SJSA1 (cell line): ENCODE results near the gene CNEP1R1. TPM values are rescaled to one million over a fixed set of nuclear protein-coding genes. Genes with fewer than 3 reads are reported as not detected.
"Not testable (repeated sequence)": the region's sequence is repeated elsewhere in the genome, so short reads cannot be mapped to it uniquely, and the experiment has no call there.

Experiments used
- DNase-seq, 2 experiments: peaks; one replicate each; pipeline ENCODE4 v3.0.0-alpha.2; 2015 to 2020; ENCODE audit warnings: low spot score in 2 of 2, low read depth in 1 of 2
- H3K27ac ChIP-seq: fragments of 250-450 bp; sonication (Bioruptor Pico); 2 replicates; pipeline ENCODE4 v1.5.1; 2020; ENCODE audit warnings: mild to moderate bottlenecking, moderate library complexity
- H3K27me3 ChIP-seq: fragments of 250-450 bp; sonication (Bioruptor Pico); replicated peaks from 2 replicates; pipeline ENCODE4 v1.5.1; 2020; ENCODE audit warnings: mild to moderate bottlenecking, moderate library complexity
- H3K36me3 ChIP-seq: fragments of 250-450 bp; sonication (Bioruptor Pico); 2 replicates; pipeline ENCODE4 v1.5.1; 2020; ENCODE audit warnings: mild to moderate bottlenecking
- H3K4me1 ChIP-seq: fragments of 250-450 bp; sonication (Bioruptor Pico); replicated peaks from 2 replicates; pipeline ENCODE4 v1.6.1; 2021; ENCODE audit warnings: mild to moderate bottlenecking
- H3K4me3 ChIP-seq: fragments of 250-450 bp; sonication (Bioruptor Pico); 2 replicates; pipeline ENCODE4 v1.5.1; 2020; ENCODE audit warnings: mild to moderate bottlenecking
- H3K9me3 ChIP-seq: fragments of 250-450 bp; sonication (Bioruptor Pico); replicated peaks from 2 replicates; pipeline ENCODE4 v1.5.1; 2020; ENCODE audit warnings: mild to moderate bottlenecking
- total RNA-seq: library from RNA; depleted of rRNA; stranded (reverse); fragments of >200 nt; shearing (Covaris generic); gene quantifications from 2 replicates; pipeline ENCODE4 v1.2.3, GENCODE V29; 2014

The CNEP1R1 gene
- total RNA-seq, 1 experiment from 2014 or later = 40.3 TPM

DNA sequence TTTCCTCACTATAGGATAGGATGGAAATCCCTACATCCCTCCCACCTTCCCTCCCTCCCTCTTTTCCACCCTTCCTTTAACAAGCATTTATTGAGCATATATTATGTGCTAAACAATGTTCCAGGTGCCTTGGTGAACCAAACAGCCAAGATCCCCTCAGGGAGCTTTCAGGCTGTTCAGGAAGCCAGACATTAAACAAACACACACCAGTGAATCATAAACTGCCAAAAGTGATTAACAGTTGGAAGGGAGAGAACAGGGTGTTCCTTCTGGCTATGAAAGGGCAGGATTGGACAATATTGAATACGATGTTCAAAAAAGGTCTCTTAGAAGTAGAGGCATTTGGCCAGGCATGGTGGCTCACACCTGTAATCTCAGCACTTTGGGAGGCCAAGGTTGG lies 22.8 kb upstream of the CNEP1R1 start:
- no peak overlapping the region for H3K4me3 ChIP-seq
- no peak overlapping the region for H3K27ac ChIP-seq
- H3K9me3 ChIP-seq = no peaks in the 10 kb centered on the region
- 0 out of 2 replicates have a peak, but pooled peaks cover 2% of the 10 kb centered on the region for H3K4me1 ChIP-seq
- DNase-seq = no peak
- H3K27me3 ChIP-seq = no peaks in the 10 kb centered on the region
- H3K36me3 ChIP-seq = no peaks in the 10 kb centered on the region

DNA sequence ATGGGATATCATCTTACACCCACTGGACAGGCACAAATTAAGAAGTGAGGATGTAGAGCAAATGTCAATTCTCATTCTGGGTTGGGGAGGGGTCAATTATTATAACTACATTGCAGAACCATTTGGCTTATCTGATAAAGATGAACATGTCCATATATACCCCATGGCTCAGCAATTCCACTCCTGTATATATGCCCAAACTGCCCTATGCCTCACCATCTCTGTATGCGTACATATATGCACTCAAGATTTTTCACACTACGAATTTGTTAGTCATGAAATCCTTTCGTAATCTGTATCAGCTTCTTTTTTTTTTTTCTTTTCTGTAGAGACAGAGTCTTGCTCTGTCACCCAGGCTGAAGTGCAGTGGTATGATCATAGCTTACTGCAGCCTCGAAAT lies 20.8 kb upstream of the CNEP1R1 start:
- no peak overlapping the region for H3K4me3 ChIP-seq
- H3K27me3 ChIP-seq = no peaks in the 10 kb centered on the region
- no peak for DNase-seq
- no peak overlapping the region for H3K27ac ChIP-seq
- no peaks in the 10 kb centered on the region for H3K36me3 ChIP-seq
- H3K4me1 ChIP-seq = 0 out of 2 replicates have a peak, but pooled peaks cover 2% of the 10 kb centered on the region
- H3K9me3 ChIP-seq = no peaks in the 10 kb centered on the region

DNA sequence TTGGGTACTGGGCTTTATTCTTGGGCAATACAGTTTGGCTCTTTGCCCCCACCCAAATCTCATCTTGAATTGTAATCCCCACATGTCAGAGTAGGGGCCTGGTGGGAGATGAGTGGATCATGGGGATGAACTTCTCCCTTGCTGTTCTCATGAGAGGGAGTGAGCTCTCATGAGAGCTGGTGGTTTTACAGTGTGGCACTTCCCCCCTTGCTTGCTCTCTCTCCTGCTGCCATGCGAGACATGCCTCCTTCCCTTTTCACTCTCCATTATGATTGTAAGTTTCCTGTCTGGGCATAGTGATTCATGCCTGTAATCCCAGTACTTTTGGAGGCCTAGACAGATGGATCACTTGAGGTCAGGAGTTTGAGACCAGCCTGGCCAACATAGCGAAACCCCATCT lies 18.1 kb upstream of the CNEP1R1 start:
- Histone ChIP-seq H3K4me1 (0 out of 2 replicates have a peak, but pooled peaks cover 2% of the 10 kb centered on the region), H3K27me3 (no peaks in the 10 kb centered on the region), H3K9me3 (no peaks in the 10 kb centered on the region), H3K27ac (no peak overlapping the region), H3K36me3 (no peaks in the 10 kb centered on the region), H3K4me3 (no peak overlapping the region)
- DNase-seq = no peak

DNA sequence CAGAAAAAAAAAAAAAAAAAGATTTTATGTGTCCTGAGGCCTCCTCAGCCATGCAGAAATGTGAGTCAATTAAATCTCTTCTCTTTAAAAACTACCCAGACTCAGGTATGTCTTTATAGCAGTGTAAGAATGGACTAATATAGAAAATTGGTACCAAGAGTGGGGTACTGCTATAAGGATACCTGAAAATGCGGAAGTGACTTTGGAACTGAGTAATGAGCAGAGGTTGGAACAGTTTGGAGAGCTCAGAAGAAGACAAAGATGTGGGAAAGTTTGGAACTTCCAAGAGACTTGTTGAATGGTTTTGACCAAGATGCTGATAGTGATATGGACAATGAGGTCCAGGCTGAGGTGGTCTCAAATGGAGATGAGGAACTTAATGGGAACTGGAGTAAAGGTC lies 17.3 kb upstream of the CNEP1R1 start:
- DNase-seq = no peak
- Histone ChIP-seq H3K4me3 (no peak overlapping the region), H3K9me3 (no peaks in the 10 kb centered on the region), H3K27me3 (no peaks in the 10 kb centered on the region), H3K27ac (no peak overlapping the region), H3K4me1 (no peaks in the 10 kb centered on the region), H3K36me3 (no peaks in the 10 kb centered on the region)

DNA sequence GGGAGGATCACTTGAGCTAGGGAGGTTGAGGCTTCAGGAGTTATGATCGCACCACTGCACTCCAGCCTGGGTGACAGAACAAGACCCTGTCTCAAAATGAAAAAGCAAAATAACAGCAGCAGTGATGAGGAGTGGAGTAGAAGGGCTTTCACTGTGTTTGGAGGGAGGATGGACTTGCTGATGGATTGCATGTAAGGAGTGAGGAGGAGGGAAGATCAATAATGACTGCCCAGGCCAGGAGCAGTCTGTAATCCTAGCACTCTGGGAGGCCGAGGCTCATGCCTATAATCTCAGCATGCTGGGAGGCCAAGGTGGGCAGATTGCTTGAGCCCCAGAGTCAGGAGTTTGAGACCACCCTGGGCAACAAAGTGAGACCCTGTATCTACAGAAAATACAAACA lies 14.8 kb upstream of the CNEP1R1 start:
- H3K4me3 ChIP-seq = no peak overlapping the region
- no peaks in the 10 kb centered on the region for H3K36me3 ChIP-seq
- peak in 1 of 2 experiments; percentile 6 for DNase-seq
- peaks cover 5% of the 10 kb centered on the region; the same call in 1 of the 2 replicates for H3K4me1 ChIP-seq
- H3K27ac ChIP-seq = no peak overlapping the region
- no peaks in the 10 kb centered on the region for H3K27me3 ChIP-seq
- H3K9me3 ChIP-seq = no peaks in the 10 kb centered on the region

DNA sequence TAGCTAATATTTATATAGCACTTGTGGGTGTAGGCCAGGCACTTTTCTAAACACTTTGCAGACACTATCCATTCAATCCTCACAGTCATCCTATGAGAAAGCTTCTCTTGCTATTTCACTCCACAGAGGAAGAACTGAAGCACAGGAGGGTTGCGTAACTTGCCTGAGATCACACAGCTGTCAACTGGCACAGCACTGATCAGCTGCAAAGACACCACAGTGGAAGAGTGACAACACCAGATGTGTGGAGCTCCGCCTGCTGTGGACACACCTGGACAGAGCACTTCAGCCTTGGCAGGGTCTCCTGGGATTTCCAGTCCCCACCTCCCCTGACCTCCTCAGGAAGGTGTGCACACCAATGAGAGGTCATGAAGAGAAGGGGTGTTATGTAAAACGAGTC lies 13.3 kb upstream of the CNEP1R1 start:
- no peaks in the 10 kb centered on the region for H3K27me3 ChIP-seq
- no peak overlapping the region for H3K27ac ChIP-seq
- H3K4me1 ChIP-seq = peaks cover 5% of the 10 kb centered on the region; the same call in 1 of the 2 replicates
- no peaks in the 10 kb centered on the region for H3K36me3 ChIP-seq
- H3K4me3 ChIP-seq = no peak overlapping the region
- no peak for DNase-seq
- no peaks in the 10 kb centered on the region for H3K9me3 ChIP-seq

DNA sequence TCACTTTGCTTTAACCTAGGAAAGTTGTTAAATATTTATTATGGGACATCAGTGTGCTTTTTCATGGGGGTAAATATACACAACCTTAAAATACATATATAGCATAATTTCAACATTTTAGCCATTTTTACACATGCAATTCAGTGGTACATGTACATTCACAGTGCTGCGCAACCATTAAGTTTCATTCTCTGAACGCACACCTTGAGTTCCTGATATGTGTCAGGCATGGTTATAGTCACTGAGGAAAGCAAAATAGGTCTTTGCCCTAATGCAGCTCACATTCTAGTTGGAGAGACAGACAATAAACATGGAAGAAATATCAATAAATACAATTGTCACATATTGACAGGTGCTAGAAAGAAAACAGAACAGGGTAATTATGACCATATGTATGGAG lies 12.8 kb upstream of the CNEP1R1 start:
- no peaks in the 10 kb centered on the region for H3K27me3 ChIP-seq
- DNase-seq = no peak
- no peak overlapping the region for H3K27ac ChIP-seq
- H3K4me1 ChIP-seq = peaks cover 5% of the 10 kb centered on the region; the same call in 1 of the 2 replicates
- no peaks in the 10 kb centered on the region for H3K36me3 ChIP-seq
- no peaks in the 10 kb centered on the region for H3K9me3 ChIP-seq
- H3K4me3 ChIP-seq = no peak overlapping the region

DNA sequence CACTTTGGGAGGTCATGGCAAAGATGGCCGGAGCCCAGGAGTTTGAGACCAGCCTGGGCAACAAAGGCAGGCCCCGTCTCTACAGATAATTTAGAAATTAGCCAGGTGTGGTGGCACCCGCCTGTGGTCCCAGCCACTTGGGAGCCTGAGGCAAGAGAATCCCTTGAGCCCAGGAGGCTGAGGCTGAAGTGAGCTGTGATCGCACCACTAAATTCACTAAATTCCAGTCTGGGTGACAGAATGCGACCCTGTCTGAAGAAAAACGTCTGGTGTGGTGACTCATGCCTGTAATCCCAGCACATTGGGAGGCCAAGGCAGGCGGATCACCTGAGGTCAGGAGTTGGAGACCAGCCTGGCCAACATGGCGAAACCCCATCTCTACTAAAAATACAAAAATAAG lies 10.8 kb upstream of the CNEP1R1 start:
- not testable (repeated sequence) for DNase-seq, H3K4me1 ChIP-seq, H3K36me3 ChIP-seq, H3K27me3 ChIP-seq, H3K9me3 ChIP-seq, H3K4me3 ChIP-seq, H3K27ac ChIP-seq

DNA sequence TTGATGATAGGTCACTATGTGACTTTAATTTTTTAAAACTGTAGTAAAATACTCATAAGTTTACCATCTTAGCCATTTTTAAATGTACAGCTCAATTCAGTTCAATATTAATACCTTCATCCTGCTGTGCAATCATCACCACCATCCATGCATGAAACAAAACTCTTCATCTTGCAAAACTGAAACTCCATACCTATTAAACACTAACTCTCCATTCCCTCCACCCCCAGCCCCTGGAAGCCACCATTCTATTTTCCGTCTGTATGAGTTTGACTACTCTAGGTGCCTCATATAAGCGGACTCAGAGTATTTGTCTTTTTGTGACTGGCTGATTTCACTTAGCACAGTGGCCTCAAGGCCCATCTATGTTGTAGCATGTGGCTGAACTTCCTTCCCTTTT lies 9.4 kb upstream of the CNEP1R1 start:
- no peaks in the 10 kb centered on the region for H3K27me3 ChIP-seq
- H3K36me3 ChIP-seq = no peaks in the 10 kb centered on the region
- DNase-seq = peak in 1 of 2 experiments; percentile 13
- H3K4me3 ChIP-seq = no peak overlapping the region
- H3K9me3 ChIP-seq = no peaks in the 10 kb centered on the region
- H3K4me1 ChIP-seq = peaks cover 5% of the 10 kb centered on the region; the same call in 1 of the 2 replicates
- H3K27ac ChIP-seq = no peak overlapping the region

DNA sequence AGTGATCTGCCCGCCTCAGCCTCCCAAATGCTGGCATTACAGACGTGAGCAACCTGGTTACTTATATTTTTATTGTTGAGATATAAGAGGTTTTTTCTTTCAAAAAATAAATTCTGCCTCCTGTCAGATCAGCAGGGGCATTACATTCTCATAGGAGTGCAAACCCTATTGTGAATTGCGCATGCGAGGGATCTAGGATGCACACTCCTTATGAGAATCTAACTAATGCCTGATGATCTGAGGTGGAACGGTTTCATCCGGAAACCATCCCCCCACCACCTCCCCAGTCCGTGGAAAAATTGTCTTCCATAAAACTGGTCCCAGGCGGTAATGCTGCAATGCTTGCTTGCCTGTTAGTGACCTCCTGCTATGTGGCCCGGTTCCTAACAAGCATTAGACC lies 7.5 kb upstream of the CNEP1R1 start:
- Histone ChIP-seq H3K36me3 (no peaks in the 10 kb centered on the region), H3K4me3 (no peak overlapping the region), H3K27ac (no peak overlapping the region), H3K27me3 (no peaks in the 10 kb centered on the region), H3K4me1 (peaks cover 5% of the 10 kb centered on the region; the same call in 1 of the 2 replicates), H3K9me3 (no peaks in the 10 kb centered on the region)
- no peak for DNase-seq

DNA sequence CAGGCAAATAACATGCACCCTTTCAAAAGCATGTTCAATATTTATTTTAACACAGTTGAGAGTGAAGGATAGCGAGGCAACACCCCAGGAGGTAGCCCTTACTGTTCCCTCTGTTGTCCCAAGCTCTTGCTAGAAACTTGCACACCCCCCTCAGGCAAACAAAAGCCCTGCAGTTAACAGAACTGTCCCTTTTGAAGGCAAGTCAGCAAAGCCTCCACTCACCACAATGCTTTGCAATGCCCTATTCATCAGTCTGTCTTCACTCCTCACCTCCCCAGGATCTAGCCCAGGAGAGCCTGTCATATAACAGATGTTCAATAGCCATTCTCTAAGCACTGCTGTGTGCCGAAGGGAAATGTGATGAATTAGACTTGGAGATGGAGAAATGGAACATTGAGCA lies 3.5 kb upstream of the CNEP1R1 start:
- no peaks in the 10 kb centered on the region; the same call in 1 of the 2 replicates for H3K4me1 ChIP-seq
- no peaks in the 10 kb centered on the region for H3K9me3 ChIP-seq
- H3K27ac ChIP-seq = no peak overlapping the region
- H3K27me3 ChIP-seq = no peaks in the 10 kb centered on the region
- no peak overlapping the region for H3K4me3 ChIP-seq
- H3K36me3 ChIP-seq = no peaks in the 10 kb centered on the region; the same call in 1 of the 2 replicates
- DNase-seq = no peak

DNA sequence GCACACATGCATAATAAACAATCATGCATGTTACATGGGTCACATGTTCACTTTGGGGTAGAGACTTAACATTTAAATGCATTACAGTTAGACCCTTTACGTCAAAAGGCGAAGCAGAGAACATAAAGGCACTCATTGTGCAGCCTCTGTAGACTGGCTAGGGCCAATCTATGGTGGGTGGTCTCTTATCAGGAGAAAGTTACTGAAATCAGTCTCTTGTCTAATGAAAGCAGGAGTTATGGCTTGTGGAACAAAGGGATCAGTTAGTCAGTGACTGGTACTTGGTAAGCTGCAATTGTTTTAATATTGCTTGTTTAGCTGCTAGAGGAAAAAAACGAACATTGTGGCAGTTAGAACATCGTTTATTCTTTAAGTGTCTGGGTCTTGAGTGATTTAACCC lies 1.4 kb upstream of the CNEP1R1 start:
- H3K4me3 ChIP-seq = no peak overlapping the region

DNA sequence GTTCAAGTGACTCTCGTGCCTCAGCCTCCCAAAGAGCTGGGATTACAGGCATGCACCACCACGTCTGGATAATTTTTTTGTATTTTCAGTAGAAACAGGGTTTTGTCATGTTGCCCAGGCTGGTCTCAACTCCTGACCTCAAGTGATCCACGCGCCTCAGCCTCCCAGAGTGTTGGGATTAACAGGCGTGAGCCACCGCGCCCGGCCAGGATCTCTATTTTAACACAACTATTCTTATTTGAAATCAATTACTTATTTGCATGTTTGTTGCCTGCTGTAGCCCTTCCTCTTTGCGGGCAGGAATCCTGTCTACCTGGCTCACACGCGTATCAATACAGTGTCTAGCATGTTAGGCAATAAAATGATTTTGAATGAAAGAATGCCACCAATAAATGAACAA lies 818 bp upstream of the CNEP1R1 start:
- H3K9me3 ChIP-seq = no peaks in the 10 kb centered on the region
- H3K36me3 ChIP-seq = no peaks in the 10 kb centered on the region; the same call in 1 of the 2 replicates
- no peak overlapping the region for H3K4me3 ChIP-seq
- no peaks in the 10 kb centered on the region for H3K27me3 ChIP-seq
- DNase-seq = no peak
- no peaks in the 10 kb centered on the region; the same call in 1 of the 2 replicates for H3K4me1 ChIP-seq
- no peak overlapping the region for H3K27ac ChIP-seq

More for the DNA sequence above, 1.4 kb upstream of the CNEP1R1 start:
- Histone ChIP-seq H3K27me3 (no peaks in the 10 kb centered on the region), H3K4me1 (no peaks in the 10 kb centered on the region; the same call in 1 of the 2 replicates), H3K9me3 (no peaks in the 10 kb centered on the region), H3K27ac (no peak overlapping the region), H3K36me3 (no peaks in the 10 kb centered on the region; the same call in 1 of the 2 replicates)
- DNase-seq = no peak

DNA sequence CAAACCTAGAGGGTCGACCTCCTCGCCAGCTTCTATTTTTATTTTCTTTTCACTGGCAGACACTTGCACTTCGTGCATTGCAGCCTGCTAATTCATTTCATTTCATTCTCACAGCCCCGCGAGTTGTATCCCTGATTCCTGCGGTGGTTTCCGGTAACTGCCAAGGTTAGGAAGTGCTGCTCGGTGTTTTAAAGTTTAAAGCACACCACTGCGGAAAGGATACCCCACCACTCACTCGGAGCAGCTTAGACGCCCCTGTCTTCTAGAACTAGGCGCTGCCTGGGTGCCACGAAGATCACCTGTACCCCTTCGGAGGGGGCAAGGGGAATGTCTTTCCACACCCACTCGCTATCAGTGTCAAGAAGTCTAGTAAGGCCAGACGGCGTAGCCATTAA lies 509 bp downstream of the CNEP1R1 start:
- Histone ChIP-seq H3K4me1 (no peaks in the 10 kb centered on the region; the same call in 1 of the 2 replicates), H3K9me3 (no peaks in the 10 kb centered on the region), H3K27me3 (no peaks in the 10 kb centered on the region), H3K27ac (0 out of 2 replicates have a peak overlapping the region, but pooled peaks have one; percentile 11), H3K36me3 (peaks cover 12% of the 10 kb centered on the region), H3K4me3 (peak overlapping the region; percentile 78)
- DNase-seq = no peak

DNA sequence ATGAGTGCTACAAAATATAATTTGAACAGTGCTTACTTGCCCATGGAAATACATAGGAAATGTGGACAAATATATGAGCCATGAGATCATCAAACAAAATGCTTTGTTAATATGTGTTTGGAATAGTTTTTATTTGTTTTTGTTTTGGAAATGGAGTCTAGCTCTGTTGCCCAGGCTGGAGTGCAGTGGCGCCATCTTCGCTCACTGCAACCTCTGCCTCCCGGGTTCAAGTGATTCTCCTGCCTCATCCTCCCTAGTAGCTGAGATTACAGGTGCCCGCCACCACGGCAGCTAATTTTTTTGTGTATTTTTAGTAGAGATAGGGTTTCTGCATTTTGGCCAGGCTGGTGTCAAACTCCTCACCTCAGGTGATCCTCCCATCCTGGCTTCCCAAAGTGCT lies 2.8 kb downstream of the CNEP1R1 start:
- H3K27ac ChIP-seq = no peak overlapping the region
- H3K36me3 ChIP-seq = peaks cover 35% of the 10 kb centered on the region
- no peaks in the 10 kb centered on the region for H3K9me3 ChIP-seq
- no peaks in the 10 kb centered on the region; the same call in 1 of the 2 replicates for H3K4me1 ChIP-seq
- DNase-seq = no peak
- no peak overlapping the region for H3K4me3 ChIP-seq
- H3K27me3 ChIP-seq = no peaks in the 10 kb centered on the region
